SK-N-SH (cell line): ENCODE results near the gene TAC1.

Source experiments
- CHD2 ChIP-seq: fragments of 150-350 bp; IDR thresholded peaks from 2 replicates; pipeline ENCODE4 v1.6.1; 2018; ENCODE audit warnings: low read length; ENCODE audit not compliant: partially characterized antibody
- CTCF ChIP-seq: fragments of 200-600 bp; sonication (generic); IDR thresholded peaks from 2 replicates; pipeline ENCODE4 v1.6.1; 2017; ENCODE audit warnings: antibody characterized with exemption, mild to moderate bottlenecking, moderate library complexity
- ELF1 ChIP-seq: IDR thresholded peaks from 2 replicates; pipeline ENCODE4 v1.4.0; 2012
- EP300 ChIP-seq, 2 experiments: IDR thresholded peaks; 2 replicates each; pipeline versions ENCODE4 v1.4.0 to v1.6.1; 2012; ENCODE audit warnings: borderline replicate concordance in 1 of 2, low read depth in 1 of 2, low read length in 1 of 2
- EZH2phosphoT487 ChIP-seq: fragments of 200-600 bp; sonication (generic); IDR thresholded peaks from 2 replicates; pipeline ENCODE4 v1.6.1; 2017; ENCODE audit warnings: low read depth, mixed run types, mild to moderate bottlenecking, antibody characterized with exemption, moderate library complexity, borderline replicate concordance
- FOXM1 ChIP-seq: IDR thresholded peaks from 2 replicates; pipeline ENCODE4 v1.4.0; 2012; ENCODE audit warnings: low read depth, mild to moderate bottlenecking
- NRF1 ChIP-seq: IDR thresholded peaks from 2 replicates; pipeline ENCODE4 v1.6.1; 2012; ENCODE audit warnings: low read depth, mild to moderate bottlenecking, low read length
- POLR2AphosphoS5 ChIP-seq: IDR thresholded peaks from 2 replicates; pipeline ENCODE4 v1.6.1; 2012; ENCODE audit warnings: low read depth, low read length
- RAD21 ChIP-seq: IDR thresholded peaks from 2 replicates; pipeline ENCODE4 v1.6.1; 2012; ENCODE audit warnings: mild to moderate bottlenecking, low read length
- SMC3 ChIP-seq: IDR thresholded peaks from 2 replicates; pipeline ENCODE4 v1.6.1; 2012; ENCODE audit warnings: low read depth, low read length, improper control_type of control experiment
- YY1 ChIP-seq: IDR thresholded peaks from 2 replicates; pipeline ENCODE4 v1.4.0; 2012; ENCODE audit warnings: low read depth, mild to moderate bottlenecking
- TF ChIP-seq, protein P1 (sequence below): IDR thresholded peaks from 2 replicates; pipeline ENCODE4 v1.4.0; 2012; ENCODE audit warnings: low read depth
- TF ChIP-seq, protein P2 (sequence below): IDR thresholded peaks from 2 replicates; pipeline ENCODE4 v1.4.0; 2012; ENCODE audit warnings: low read depth, borderline replicate concordance
- TF ChIP-seq, protein P3 (sequence below): fragments of 150-350 bp; IDR thresholded peaks from 2 replicates; pipeline ENCODE4 v1.6.1; 2017; ENCODE audit warnings: antibody characterized with exemption, low read length, low read depth, borderline replicate concordance

DNA sequence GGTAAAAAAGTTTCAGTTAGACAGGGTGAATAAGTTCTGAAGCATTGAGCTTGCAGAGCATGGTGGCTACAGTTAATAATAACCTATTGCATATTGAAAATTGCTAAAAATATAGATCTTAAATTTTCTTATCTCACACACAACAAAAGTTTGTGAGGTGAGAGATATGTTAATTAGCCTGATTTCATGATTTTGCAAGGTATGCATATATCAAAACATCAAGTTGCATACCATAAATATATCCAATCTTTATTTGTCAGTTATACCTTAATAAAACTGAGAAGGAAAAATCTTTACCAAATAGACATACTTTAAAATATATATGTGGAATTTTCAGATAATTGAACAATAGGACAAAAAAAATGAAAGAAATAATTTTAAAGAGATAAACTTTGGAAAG, 16.6 kb downstream of the TAC1 start:
- TF ChIP-seq, protein P1, sequence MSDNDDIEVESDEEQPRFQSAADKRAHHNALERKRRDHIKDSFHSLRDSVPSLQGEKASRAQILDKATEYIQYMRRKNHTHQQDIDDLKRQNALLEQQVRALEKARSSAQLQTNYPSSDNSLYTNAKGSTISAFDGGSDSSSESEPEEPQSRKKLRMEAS, result no peak
- TF ChIP-seq NRF1, result no peak
- TF ChIP-seq RAD21, result no peak
- TF ChIP-seq CTCF, result no peak
- TF ChIP-seq POLR2AphosphoS5, result no peak
- no peak for TF ChIP-seq SMC3
- TF ChIP-seq, protein P2, sequence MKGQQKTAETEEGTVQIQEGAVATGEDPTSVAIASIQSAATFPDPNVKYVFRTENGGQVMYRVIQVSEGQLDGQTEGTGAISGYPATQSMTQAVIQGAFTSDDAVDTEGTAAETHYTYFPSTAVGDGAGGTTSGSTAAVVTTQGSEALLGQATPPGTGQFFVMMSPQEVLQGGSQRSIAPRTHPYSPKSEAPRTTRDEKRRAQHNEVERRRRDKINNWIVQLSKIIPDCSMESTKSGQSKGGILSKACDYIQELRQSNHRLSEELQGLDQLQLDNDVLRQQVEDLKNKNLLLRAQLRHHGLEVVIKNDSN, result no peak
- TF ChIP-seq EP300 (IDR thresholded peaks at IDR 0.05; ENCODE audit: borderline replicate concordance in 1 of 2, low read depth in 1 of 2, low read length in 1 of 2), result no peak
- no peak for TF ChIP-seq ELF1
- TF ChIP-seq, protein P3, sequence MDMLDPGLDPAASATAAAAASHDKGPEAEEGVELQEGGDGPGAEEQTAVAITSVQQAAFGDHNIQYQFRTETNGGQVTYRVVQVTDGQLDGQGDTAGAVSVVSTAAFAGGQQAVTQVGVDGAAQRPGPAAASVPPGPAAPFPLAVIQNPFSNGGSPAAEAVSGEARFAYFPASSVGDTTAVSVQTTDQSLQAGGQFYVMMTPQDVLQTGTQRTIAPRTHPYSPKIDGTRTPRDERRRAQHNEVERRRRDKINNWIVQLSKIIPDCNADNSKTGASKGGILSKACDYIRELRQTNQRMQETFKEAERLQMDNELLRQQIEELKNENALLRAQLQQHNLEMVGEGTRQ, result no peak
- TF ChIP-seq CHD2, result no peak
- no peak for TF ChIP-seq EZH2phosphoT487
- TF ChIP-seq FOXM1, result no peak
- no peak for TF ChIP-seq YY1
